NCI-H146 treated with DMSO at 0.1 percent for 48 hours (cell line): ENCODE data around the gene AMFR.

ENCODE experiments used
- DNase-seq: peaks from one replicate; lab custom pipeline; 2025; ENCODE audit not compliant: unreplicated experiment; lab: John Stamatoyannopoulos, UW

AMFR gene

GRCh38 chr16:56314244-56314850, 111.0 kb downstream of the AMFR start:
- no peak for DNase-seq

DNA sequence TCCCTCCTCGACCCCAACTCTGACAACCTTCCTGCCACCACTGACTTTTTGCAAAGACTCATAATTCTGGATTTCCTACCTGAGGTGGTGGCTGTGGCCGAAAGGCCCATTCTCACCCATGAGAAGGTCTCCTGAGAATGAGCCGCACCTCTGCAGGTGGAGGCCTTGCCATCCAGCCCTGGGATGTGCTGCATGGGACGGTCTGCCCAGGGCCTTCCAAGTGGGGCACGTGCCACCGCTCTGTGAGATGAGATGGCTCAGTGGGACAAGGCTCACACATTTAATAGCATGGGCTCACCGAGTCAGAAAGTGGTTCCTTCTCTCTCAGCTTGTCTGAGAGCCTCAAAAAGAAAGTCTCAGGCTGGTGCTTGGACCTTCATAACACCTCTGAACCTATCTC, 112.8 kb downstream of the AMFR start:
- no peak for DNase-seq

DNA sequence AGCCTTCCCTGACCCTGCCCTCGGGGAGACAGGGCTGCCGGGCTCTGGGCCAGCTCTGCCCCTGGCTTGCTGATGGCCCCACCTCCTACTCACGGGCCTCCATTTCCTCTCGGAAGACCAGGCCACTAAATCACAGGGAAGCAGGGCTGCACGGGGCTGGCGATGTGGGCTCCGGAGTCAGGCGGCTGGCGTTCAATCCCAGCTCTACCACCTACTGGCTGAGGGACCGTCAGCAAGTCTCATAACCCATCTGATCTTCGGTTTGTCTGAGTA, 113.4 kb downstream of the AMFR start:
- no peak for DNase-seq
